Subcutaneous adipose tissue (tissue), 4 donors: Measurements from ENCODE around the gene OR2AT4. TPM values are rescaled to one million over a fixed set of nuclear protein-coding genes. Genes with fewer than 3 reads are reported as not detected.

Experiments
- total RNA-seq, 4 donors: library from RNA; depleted of rRNA; stranded (reverse); fragments of >200 nt; gene quantifications; one replicate each; pipeline ENCODE4 v1.1.0, GENCODE V29; 2016
- TF ChIP-seq, protein P1 (sequence below): fragments of 450-650 bp; IDR thresholded peaks from one replicate; pipeline ENCODE4 v1.5.1; 2016; ENCODE audit warnings: low read depth, mild to moderate bottlenecking, control low read depth, antibody characterized with exemption, moderate library complexity

Gene OR2AT4
- total RNA-seq, 4 donors from 2014 or later, result not detected

GRCh38 chr11:75114465-75114864, 17.8 kb upstream of the OR2AT4 start:
- TF ChIP-seq, protein P1, sequence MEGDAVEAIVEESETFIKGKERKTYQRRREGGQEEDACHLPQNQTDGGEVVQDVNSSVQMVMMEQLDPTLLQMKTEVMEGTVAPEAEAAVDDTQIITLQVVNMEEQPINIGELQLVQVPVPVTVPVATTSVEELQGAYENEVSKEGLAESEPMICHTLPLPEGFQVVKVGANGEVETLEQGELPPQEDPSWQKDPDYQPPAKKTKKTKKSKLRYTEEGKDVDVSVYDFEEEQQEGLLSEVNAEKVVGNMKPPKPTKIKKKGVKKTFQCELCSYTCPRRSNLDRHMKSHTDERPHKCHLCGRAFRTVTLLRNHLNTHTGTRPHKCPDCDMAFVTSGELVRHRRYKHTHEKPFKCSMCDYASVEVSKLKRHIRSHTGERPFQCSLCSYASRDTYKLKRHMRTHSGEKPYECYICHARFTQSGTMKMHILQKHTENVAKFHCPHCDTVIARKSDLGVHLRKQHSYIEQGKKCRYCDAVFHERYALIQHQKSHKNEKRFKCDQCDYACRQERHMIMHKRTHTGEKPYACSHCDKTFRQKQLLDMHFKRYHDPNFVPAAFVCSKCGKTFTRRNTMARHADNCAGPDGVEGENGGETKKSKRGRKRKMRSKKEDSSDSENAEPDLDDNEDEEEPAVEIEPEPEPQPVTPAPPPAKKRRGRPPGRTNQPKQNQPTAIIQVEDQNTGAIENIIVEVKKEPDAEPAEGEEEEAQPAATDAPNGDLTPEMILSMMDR, result no peak

- TF ChIP-seq, protein P1, result no peak
Observed at GRCh38 chr11:75113030-75113429, 16.4 kb upstream of the OR2AT4 start.

DNA sequence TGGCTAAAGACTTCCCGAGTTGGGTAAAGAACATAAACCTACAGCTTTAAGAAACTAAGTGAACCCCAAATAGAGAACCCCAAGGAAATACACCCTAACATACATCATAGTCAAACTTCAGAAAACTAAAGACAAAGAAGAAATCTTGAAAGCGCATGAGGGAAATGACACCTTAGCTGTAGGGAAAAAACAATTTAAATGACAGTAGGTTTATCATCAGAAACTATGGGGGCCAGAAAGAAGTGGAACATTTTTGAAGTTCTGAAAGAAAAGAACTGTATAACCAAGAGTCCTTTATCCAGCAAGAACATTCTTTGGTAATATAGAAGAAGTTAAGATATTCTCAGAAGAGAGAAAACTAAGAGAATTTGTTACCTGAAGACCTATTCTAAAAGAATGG, 15.5 kb upstream of the OR2AT4 start:
- TF ChIP-seq, protein P1, result no peak

DNA sequence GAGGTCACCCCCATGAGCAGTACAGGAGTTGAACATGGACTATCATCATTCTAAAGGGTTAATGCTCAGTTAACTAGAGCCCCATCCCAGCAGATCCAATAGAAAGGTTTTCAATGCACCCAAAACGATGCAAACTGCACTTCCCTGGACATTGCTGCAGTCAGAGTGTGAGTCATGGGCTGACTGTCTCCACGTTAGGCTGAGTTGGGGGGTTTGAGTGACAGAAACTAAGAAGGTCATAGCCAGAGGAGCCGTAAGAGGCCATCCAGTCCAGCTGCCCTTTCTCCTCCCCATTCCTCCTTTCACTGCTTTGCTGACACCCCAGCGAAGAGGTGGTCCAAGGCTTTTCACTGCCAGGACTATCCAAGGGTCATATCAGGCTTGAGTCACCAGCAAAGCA, 10.5 kb upstream of the OR2AT4 start:
- TF ChIP-seq, protein P1, result no peak

- TF ChIP-seq, protein P1, result no peak
Observed at GRCh38 chr11:75105462-75105925, 8.8 kb upstream of the OR2AT4 start.

GRCh38 chr11:75103380-75104026, 6.8 kb upstream of the OR2AT4 start:
- TF ChIP-seq, protein P1, result no peak

- TF ChIP-seq, protein P1, result no peak
Observed at GRCh38 chr11:75101424-75102128, 4.9 kb upstream of the OR2AT4 start.
